ENCODE measurements around the gene SCAI.
"Not testable (repeated sequence)": the region's sequence is repeated elsewhere in the genome, so short reads cannot be mapped to it uniquely, and the experiment has no call there.

Gene SCAI

DNA sequence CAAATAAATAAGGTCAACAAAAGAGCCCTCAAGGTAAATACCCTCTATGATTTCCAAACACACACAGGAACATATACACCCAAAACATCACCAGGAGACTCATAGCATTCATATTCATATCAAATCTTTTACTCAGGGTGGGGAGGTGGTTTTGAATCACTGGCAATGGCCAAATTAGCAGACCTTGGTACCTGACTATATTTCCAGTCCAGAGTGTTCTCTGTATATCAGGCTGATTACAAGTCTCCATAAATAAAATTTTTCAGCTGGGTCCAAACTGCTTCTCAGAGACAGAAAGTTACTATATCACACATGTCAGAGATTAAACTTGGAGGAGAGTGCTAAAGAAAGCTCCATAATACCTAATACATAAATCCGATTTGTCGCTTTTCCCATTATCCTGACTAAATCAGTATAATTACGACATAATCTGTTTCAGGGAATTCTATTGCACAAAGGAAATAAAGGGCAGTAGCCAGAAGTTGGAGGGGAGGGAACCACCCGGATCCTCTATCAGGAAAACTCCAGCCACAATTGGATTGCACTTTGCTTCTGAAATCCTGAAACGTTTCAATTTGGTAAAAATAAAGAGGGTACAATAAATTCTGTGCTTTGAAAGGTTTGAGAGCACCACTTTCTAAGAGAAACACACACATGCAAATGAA is 195.5 kb downstream of the SCAI start:
- no peak for DNase-seq (ENCODE audit: low read depth)

GRCh38 chr9:124946167-124946566 is 197.2 kb downstream of the SCAI start:
- no peak for DNase-seq (ENCODE audit: low read depth)

DNA sequence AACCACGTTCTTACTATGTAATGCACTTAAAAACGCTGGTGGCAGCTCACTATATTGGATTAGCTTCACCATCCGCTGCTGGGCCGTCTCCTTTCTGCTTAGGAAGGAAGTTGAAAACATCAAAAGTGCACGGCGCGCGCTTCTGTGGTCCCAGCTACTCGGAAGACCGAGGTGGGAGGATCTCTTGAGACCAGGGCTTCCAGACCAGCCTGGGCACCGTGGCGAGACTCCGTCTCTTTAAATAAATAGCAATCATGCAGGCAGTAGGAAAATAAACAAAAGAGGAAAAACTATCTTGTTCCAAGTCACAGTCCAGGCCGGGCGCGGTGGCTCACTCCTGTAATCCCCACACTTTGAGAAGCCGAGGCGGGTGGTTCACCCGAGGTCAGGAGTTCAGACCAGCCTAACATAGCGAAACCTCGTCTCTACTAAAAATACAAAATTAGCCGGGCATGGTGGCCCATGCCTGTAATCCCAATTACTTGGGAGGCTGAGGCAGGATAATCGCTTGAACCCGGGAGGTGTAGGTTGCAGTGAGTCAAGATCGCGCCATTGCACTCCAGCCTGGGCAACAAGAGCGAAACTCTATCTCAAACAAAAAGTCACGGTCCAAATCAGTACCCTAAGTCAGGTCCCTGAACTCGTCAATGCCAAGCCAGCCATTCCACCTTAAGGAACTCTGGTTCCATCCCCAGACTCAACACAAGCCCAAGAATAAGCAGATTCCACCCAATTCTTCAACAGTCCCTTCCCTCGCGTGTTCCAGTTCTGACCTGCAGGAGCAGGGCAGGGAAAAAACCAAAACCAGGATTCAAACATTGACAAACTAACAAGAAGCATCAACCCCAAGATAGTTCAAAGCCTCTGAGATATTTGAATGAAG is 201.4 kb downstream of the SCAI start:
- no peak for DNase-seq (ENCODE audit: low read depth)

GRCh38 chr9:124940894-124941678 is 202.2 kb downstream of the SCAI start, which contains the start of gene GOLGA1:
TSS of gene GOLGA1 (minus strand) at chr9:124941083. CDS start at chr9:124938711, 2,372 bp downstream.
- DNase-seq (ENCODE audit: low read depth) = peak; percentile 77

- DNase-seq (ENCODE audit: low read depth) = no peak
These were observed 202.8 kb downstream of the SCAI start for GRCh38 chr9:124940521-124940893.

DNA sequence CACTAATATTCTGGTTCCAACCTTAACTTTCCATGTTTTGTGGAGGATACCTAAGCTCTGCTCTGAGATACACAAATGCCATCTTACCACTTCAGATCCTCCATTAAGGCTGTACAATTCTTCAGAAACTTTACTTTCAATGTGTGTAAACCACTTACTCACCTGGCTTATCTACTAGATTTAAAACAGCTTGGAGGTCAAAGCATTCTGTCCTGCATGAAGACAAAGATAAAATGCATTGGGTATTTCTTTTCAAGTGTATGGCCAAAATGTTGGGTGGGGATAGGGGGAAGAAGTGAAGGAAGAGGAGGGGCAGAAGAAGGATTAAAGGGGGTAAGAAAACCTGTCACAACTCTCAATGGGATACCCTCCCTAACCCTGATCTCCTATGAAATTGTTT is 203.4 kb downstream of the SCAI start:
- no peak for DNase-seq (ENCODE audit: low read depth)

DNA sequence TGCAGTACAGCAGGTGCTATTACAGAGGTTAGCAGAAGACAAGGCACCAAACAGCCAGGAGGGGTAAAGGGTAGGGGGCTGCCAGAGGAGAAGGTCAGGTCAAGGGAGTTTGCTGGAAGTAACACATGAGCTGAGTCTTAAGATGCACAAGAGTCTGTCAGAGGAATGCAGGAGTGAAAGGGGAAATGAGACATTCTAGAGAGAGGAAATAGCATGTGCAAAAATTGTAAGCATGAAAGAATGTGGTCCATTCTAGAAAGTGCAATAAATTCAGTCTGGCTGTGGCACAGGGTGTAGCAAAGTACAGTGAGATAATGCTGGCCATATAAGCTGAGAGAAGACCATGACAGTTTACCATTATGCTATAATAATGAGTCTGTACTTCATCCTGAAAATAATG is 209.0 kb downstream of the SCAI start:
- peak; percentile 60 for DNase-seq (ENCODE audit: low read depth)

- no peak for DNase-seq (ENCODE audit: low read depth)
These were observed 211.0 kb downstream of the SCAI start for GRCh38 chr9:124932333-124932732.

DNA sequence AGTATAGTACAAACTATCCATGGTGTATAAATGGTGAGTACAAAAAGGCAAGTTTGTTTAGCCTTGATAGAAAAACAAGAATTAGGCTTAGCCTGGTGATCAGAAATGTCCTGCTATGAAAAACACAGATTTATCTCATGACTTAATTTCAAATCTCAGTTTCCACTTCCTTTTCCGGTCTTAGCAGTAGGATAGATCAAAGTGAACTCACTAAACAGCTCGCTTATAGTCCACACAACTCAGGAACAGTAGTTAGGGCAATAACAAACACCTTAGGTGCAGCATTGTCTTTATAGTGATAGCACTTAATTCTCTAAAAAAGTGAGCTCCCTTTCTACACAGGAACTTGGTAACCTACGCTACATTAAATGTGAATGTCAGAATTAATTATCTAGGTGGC is 213.9 kb downstream of the SCAI start:
- no peak for DNase-seq (ENCODE audit: low read depth)

GRCh38 chr9:124928116-124928515 is 215.2 kb downstream of the SCAI start:
- DNase-seq (ENCODE audit: low read depth) = no peak

DNA sequence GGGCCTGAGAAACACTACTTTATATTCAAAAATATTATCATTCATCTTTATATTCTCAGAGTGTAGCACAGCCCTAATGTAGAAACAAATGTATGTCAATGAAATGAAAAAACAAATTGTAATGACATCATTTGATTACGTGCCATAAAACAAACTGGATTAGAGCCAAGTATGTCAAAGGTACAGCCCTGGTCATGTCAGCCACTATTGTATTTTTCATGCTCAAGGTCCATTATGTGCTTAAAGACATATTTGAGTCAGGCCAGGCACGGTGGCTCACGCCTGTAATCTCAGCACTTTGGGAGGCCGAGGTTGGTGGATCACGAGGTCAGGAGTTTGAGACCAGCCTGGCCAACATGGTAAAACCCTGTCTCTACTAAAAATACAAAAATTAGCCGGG is 222.9 kb downstream of the SCAI start:
- DNase-seq (ENCODE audit: low read depth) = not testable (repeated sequence)

- no peak for DNase-seq (ENCODE audit: low read depth)
These were observed 228.4 kb downstream of the SCAI start for GRCh38 chr9:124914753-124915405.

- DNase-seq (ENCODE audit: low read depth) = no peak
These were observed 229.9 kb downstream of the SCAI start for GRCh38 chr9:124913378-124913777.

GRCh38 chr9:124911766-124912165 is 231.6 kb downstream of the SCAI start:
- DNase-seq (ENCODE audit: low read depth) = no peak

GRCh38 chr9:124908098-124908497 is 235.2 kb downstream of the SCAI start:
- DNase-seq (ENCODE audit: low read depth) = no peak

GRCh38 chr9:124906966-124907365 is 236.4 kb downstream of the SCAI start:
- DNase-seq (ENCODE audit: low read depth) = no peak

GRCh38 chr9:124899845-124900244 is 243.5 kb downstream of the SCAI start:
- DNase-seq (ENCODE audit: low read depth) = no peak

GRCh38 chr9:124897570-124898460 is 245.5 kb downstream of the SCAI start:
- no peak for DNase-seq (ENCODE audit: low read depth)

DNA sequence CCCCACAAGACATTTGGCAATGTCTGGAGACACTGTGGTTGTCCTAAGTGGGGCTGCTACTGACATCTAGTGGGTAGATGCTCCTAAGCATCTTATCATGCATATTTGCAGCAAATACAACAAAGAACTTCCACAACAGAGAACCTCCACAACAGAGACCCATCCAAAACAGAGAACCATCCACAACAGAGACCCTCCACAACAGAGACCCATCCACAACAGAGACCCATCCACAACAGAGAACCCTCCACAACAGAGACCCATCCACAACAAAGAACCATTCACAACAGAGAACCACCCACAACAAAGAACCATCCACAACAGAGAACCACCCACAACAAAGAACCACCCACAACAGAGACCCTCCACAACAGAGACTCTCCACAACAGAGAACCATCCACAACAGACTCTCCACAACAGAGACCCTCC is 248.6 kb downstream of the SCAI start:
- no peak for DNase-seq (ENCODE audit: low read depth)

- no peak for DNase-seq (ENCODE audit: low read depth)
These were observed 249.1 kb downstream of the SCAI start for GRCh38 chr9:124894035-124894740.

All from HS-5 (cell line).